RWPE2 (cell line): ENCODE measurements around the gene TGFB3.

Source experiments
- ATAC-seq: fragments of 200-7000 bp; cut with Tn5 transposase; 3 replicates; pipeline ENCODE4 v1.9.1; 2021; ENCODE audit warnings: low read depth
- DNase-seq: peaks from one replicate; pipeline ENCODE4 v3.0.0-alpha.2; 2020; ENCODE audit warnings: low spot score
- H3K27ac ChIP-seq: fragments of 450-650 bp; 2 replicates; pipeline ENCODE4 v1.5.1; 2017; ENCODE audit warnings: mild to moderate bottlenecking; ENCODE audit not compliant: poor library complexity, severe bottlenecking
- H3K27me3 ChIP-seq: fragments of 250-450 bp; sonication (Bioruptor Pico); 2 replicates; pipeline ENCODE4 v1.5.1; 2021; ENCODE audit warnings: mild to moderate bottlenecking, moderate library complexity; ENCODE audit not compliant: insufficient read depth, poor library complexity, severe bottlenecking
- H3K36me3 ChIP-seq: fragments of 250-450 bp; sonication (Bioruptor Pico); 2 replicates; pipeline ENCODE4 v1.5.1; 2020; ENCODE audit warnings: low read depth, mild to moderate bottlenecking, moderate library complexity
- H3K4me1 ChIP-seq: fragments of 250-450 bp; sonication (Bioruptor Pico); 2 replicates; pipeline ENCODE4 v1.5.1; 2021; ENCODE audit warnings: mild to moderate bottlenecking, moderate library complexity; ENCODE audit not compliant: insufficient read depth, poor library complexity, severe bottlenecking
- H3K4me3 ChIP-seq: fragments of 250-450 bp; sonication (Bioruptor Pico); 2 replicates; pipeline ENCODE4 v1.5.1; 2021; ENCODE audit warnings: mild to moderate bottlenecking, moderate library complexity; ENCODE audit not compliant: severe bottlenecking
- H3K9me3 ChIP-seq: fragments of 250-450 bp; sonication (Bioruptor Pico); 2 replicates; pipeline ENCODE4 v1.5.1; 2021; ENCODE audit warnings: mild to moderate bottlenecking, moderate library complexity; ENCODE audit not compliant: severe bottlenecking
- TF ChIP-seq, protein P1 (sequence below): fragments of 450-650 bp; IDR thresholded peaks from one replicate; pipeline ENCODE4 v1.5.1; 2017; ENCODE audit warnings: mild to moderate bottlenecking, moderate library complexity; ENCODE audit not compliant: poor library complexity, severe bottlenecking

The TGFB3 gene

DNA sequence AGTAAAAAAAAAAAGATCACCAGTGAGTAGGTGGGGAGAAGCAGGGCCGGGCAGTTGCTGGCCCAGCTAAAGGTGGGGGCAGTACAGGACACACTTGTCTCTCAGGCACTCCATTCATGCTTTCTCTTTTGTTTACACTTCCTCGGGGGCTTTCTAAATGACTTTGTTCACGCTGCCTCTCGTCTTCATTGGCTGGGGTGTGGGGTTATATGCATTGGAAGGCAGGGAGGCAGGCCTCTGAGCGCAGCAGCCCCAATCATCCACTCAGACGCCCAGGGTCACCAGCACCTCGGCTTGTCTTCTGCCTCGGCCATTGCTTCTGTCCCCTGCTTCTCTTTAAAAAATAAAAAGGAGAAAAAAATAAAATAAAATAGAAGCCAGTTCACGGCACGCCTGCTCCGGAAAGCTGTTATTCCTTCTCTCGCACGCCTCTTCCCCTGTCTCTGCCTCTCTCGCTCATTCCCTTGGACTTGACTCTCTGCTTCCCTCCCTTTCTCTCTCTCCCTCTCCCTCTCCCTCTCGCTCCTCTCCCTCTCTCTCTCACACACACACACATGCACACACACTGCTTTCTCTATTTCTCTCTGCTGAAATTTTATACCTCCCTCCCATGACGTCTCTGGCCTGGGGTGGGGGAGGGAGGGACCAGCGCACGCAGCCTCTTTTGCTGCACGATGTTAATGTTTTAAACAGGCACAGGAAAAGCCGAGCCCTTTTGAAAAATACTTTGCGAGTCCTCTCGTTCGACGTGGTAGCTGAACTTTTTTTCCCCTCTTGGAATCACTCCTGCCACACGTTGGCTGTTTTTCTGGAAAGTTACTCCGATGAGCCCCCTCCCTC lies at the start of gene TGFB3:
TGFB3 (minus strand) TSS at position 570 of the 840 bp plus-strand sequence. CDS start 1,102 bp downstream, outside the sequence.
- no peaks in the 10 kb centered on the region for H3K9me3 ChIP-seq
- peak within 1 kb of the TSS; percentile 73 for H3K4me3 ChIP-seq
- H3K27me3 ChIP-seq: no peaks in the 10 kb centered on the region
- peak within 1 kb of the TSS; percentile 33 for H3K27ac ChIP-seq
- H3K36me3 ChIP-seq: no peaks in the 10 kb centered on the region
- H3K4me1 ChIP-seq: peaks cover 11% of the 10 kb centered on the region
- TF ChIP-seq, protein P1, sequence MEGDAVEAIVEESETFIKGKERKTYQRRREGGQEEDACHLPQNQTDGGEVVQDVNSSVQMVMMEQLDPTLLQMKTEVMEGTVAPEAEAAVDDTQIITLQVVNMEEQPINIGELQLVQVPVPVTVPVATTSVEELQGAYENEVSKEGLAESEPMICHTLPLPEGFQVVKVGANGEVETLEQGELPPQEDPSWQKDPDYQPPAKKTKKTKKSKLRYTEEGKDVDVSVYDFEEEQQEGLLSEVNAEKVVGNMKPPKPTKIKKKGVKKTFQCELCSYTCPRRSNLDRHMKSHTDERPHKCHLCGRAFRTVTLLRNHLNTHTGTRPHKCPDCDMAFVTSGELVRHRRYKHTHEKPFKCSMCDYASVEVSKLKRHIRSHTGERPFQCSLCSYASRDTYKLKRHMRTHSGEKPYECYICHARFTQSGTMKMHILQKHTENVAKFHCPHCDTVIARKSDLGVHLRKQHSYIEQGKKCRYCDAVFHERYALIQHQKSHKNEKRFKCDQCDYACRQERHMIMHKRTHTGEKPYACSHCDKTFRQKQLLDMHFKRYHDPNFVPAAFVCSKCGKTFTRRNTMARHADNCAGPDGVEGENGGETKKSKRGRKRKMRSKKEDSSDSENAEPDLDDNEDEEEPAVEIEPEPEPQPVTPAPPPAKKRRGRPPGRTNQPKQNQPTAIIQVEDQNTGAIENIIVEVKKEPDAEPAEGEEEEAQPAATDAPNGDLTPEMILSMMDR: no peak
- DNase-seq (no peak), ATAC-seq (peak; percentile 42)

DNA sequence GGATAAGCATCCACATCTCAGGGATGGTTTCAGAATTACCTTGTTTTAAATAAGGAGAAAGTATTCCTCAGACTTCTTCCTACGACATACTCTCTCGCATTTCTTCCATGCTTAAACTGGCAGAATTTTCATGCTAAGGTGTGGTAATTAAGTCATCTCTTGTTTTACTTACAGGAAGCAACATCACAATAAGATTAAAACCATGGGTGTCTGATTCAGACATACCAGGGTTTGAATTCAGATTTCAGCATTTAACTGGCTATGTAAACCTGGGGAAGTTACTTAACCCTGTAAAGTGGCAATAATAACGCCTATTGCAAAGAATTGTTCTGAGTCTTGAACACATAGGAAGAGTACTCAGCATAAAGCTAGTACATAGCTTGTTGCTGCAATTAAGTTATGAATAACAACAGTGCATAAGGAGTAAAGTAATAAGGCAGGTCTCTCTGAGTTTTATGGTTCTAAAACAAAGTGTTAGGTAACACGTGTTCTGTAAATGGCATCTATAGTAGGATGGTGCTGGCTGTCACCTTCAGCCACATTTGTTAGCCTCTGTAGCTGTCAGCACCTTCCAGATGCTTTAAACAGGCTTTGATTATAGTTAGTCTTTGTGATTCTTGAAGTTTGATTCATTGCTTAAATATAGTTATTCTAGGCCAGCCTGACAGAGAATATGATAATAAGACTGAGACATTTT lies 42.6 kb upstream of the TGFB3 start:
- ATAC-seq (no peak), DNase-seq (no peak)
- Histone ChIP-seq H3K27ac (no peak overlapping the region), H3K4me1 (peaks cover 7% of the 10 kb centered on the region), H3K27me3 (no peaks in the 10 kb centered on the region), H3K4me3 (no peak overlapping the region), H3K36me3 (peaks cover 50% of the 10 kb centered on the region), H3K9me3 (peaks cover 7% of the 10 kb centered on the region)
- TF ChIP-seq, protein P1: no peak

DNA sequence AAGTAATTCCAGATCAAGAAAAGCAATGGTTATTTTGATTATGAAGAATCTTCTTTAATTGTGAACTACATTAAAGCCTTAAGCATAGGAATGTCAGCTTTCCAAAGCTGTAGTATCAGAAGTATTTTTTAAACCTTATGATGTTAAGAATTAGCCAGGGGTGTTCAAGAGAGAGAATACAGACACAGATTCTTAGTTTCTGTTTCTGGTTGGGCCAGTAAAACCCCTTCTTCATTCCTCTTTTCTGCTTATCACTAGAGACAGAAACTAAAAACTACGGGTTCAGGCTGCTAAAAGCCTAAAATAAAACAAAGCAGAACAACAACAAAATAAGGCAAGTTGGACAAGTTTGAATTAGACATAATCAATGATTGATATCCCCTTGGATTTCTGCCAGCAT lies 42.0 kb upstream of the TGFB3 start:
- H3K27me3 ChIP-seq: no peaks in the 10 kb centered on the region

DNA sequence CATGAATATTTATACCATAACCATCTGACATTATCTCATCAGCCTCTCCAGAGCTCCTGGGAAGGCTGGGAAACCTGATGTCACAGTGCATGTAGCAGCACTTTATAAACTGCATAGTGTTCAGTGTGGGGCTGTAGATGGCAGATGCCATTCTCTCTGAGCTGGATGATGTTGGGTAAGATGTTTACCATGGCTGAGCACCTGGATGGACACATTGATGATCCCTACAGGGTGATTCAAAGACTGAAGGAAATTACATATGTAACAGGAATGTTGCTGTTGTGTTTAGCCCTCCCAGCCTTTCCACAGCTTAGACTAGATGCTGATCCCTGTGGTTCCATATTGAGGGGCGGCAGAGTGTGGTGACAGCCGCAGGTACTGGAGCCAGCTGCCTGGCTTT lies 41.2 kb upstream of the TGFB3 start:
- Histone ChIP-seq H3K4me1 (peaks cover 7% of the 10 kb centered on the region), H3K27ac (no peak overlapping the region), H3K9me3 (peaks cover 7% of the 10 kb centered on the region), H3K36me3 (peaks cover 59% of the 10 kb centered on the region), H3K27me3 (no peaks in the 10 kb centered on the region), H3K4me3 (no peak overlapping the region)
- DNase-seq (no peak), ATAC-seq (peak; percentile 91)
- TF ChIP-seq, protein P1: no peak

More for the DNA sequence above, 42.0 kb upstream of the TGFB3 start:
- H3K9me3 ChIP-seq: peaks cover 7% of the 10 kb centered on the region
- no peak overlapping the region for H3K27ac ChIP-seq
- no peak overlapping the region for H3K4me3 ChIP-seq
- ATAC-seq (no peak), DNase-seq (no peak)
- peaks cover 56% of the 10 kb centered on the region for H3K36me3 ChIP-seq
- TF ChIP-seq, protein P1: no peak
- peaks cover 7% of the 10 kb centered on the region for H3K4me1 ChIP-seq
